Karpas-422 (cell line): Measurements from ENCODE around the gene CCN5. TPM values are rescaled to one million over a fixed set of nuclear protein-coding genes. Genes with fewer than 3 reads are reported as not detected.

Experiments used
- DNase-seq: peaks from one replicate; pipeline ENCODE4 v3.0.0-alpha.2; 2015
- H2AFZ ChIP-seq: fragments of 200-600 bp; sonication (generic); 2 replicates; pipeline ENCODE4 v1.6.1; 2014; ENCODE audit warnings: antibody characterized with exemption, low read length, mixed read lengths
- H3K27ac ChIP-seq: fragments of 200-600 bp; sonication (generic); 2 replicates; pipeline ENCODE4 v1.5.1; 2014; ENCODE audit warnings: mild to moderate bottlenecking, low read length, moderate library complexity
- H3K27me3 ChIP-seq: fragments of 200-600 bp; sonication (generic); 2 replicates; pipeline ENCODE4 v1.6.1; 2014; ENCODE audit warnings: low read length, mixed read lengths
- H3K36me3 ChIP-seq: fragments of 200-600 bp; sonication (generic); 2 replicates; pipeline ENCODE4 v1.6.1; 2014; ENCODE audit warnings: low read length, mixed read lengths; ENCODE audit not compliant: insufficient read depth
- H3K4me1 ChIP-seq: fragments of 200-600 bp; sonication (generic); 2 replicates; pipeline ENCODE4 v1.6.1; 2014; ENCODE audit warnings: mild to moderate bottlenecking, low read length, mixed read lengths
- H3K4me2 ChIP-seq: fragments of 200-600 bp; sonication (generic); 2 replicates; pipeline ENCODE4 v1.6.1; 2014; ENCODE audit warnings: low read length, low read depth, mild to moderate bottlenecking; ENCODE audit not compliant: poor library complexity, severe bottlenecking
- H3K4me3 ChIP-seq: fragments of 200-600 bp; sonication (generic); 2 replicates; pipeline ENCODE4 v1.5.1; 2014; ENCODE audit warnings: mild to moderate bottlenecking, antibody characterized with exemption, low read length, mixed read lengths
- H3K79me2 ChIP-seq: fragments of 200-600 bp; sonication (generic); 2 replicates; pipeline ENCODE4 v1.6.1; 2014; ENCODE audit warnings: mild to moderate bottlenecking, low read length, mixed read lengths
- H3K9ac ChIP-seq: fragments of 200-600 bp; sonication (generic); 2 replicates; pipeline ENCODE4 v1.6.0; 2014; ENCODE audit warnings: low read length
- H3K9me2 ChIP-seq: fragments of 200-600 bp; sonication (generic), shearing (Covaris generic); replicated peaks from 2 replicates; pipeline ENCODE4 v1.6.0; 2014; ENCODE audit warnings: mild to moderate bottlenecking, low read length, moderate library complexity; ENCODE audit not compliant: insufficient read depth
- H3K9me3 ChIP-seq: fragments of 300-700, 200-600 bp; sonication (generic); 2 replicates; pipeline ENCODE4 v1.6.1; 2014; ENCODE audit warnings: low read length, mixed read lengths
- H4K20me1 ChIP-seq: fragments of 200-600 bp; sonication (generic); 2 replicates; pipeline ENCODE4 v1.6.1; 2014; ENCODE audit warnings: mild to moderate bottlenecking, antibody characterized with exemption, low read length, low read depth; ENCODE audit not compliant: insufficient read depth
- total RNA-seq: library from RNA; depleted of rRNA; stranded (reverse); fragments of >200 nt; shearing (Covaris generic); gene quantifications from 2 replicates; pipeline ENCODE4 v1.2.3, GENCODE V29; 2014; ENCODE audit warnings: low replicate concordance

The CCN5 gene
- total RNA-seq, 1 experiment from 2014 or later = not detected

GRCh38 chr20:44746367-44747165 lies 31.4 kb downstream of the CCN5 start:
- H2AFZ ChIP-seq = no peak overlapping the region
- DNase-seq = no peak
- no peak overlapping the region for H3K4me2 ChIP-seq
- H3K9me2 ChIP-seq = no peaks in the 10 kb centered on the region
- no peaks in the 10 kb centered on the region for H3K79me2 ChIP-seq
- H3K4me3 ChIP-seq = no peak overlapping the region
- no peaks in the 10 kb centered on the region for H3K36me3 ChIP-seq
- H3K9ac ChIP-seq = no peak overlapping the region
- H3K27me3 ChIP-seq = no peaks in the 10 kb centered on the region
- no peak overlapping the region for H3K27ac ChIP-seq
- H4K20me1 ChIP-seq = no peaks in the 10 kb centered on the region
- no peaks in the 10 kb centered on the region for H3K4me1 ChIP-seq
- H3K9me3 ChIP-seq = no peaks in the 10 kb centered on the region

- Histone ChIP-seq H3K4me1 (no peaks in the 10 kb centered on the region), H3K79me2 (no peaks in the 10 kb centered on the region), H3K4me3 (no peak overlapping the region), H3K36me3 (no peaks in the 10 kb centered on the region), H4K20me1 (no peaks in the 10 kb centered on the region), H3K9ac (no peak overlapping the region), H2AFZ (peak overlapping the region; percentile 39; the same call in 1 of the 2 replicates), H3K4me2 (no peak overlapping the region), H3K27ac (no peak overlapping the region), H3K9me2 (no peaks in the 10 kb centered on the region), H3K27me3 (no peaks in the 10 kb centered on the region), H3K9me3 (no peaks in the 10 kb centered on the region)
- peak; percentile 88 for DNase-seq
Measured at GRCh38 chr20:44747166-44748004, 32.2 kb downstream of the CCN5 start.

GRCh38 chr20:44748005-44748370 lies 32.8 kb downstream of the CCN5 start:
- no peak overlapping the region for H3K4me3 ChIP-seq
- no peak overlapping the region for H2AFZ ChIP-seq
- no peaks in the 10 kb centered on the region for H4K20me1 ChIP-seq
- no peak for DNase-seq
- H3K27me3 ChIP-seq = no peaks in the 10 kb centered on the region
- H3K9ac ChIP-seq = no peak overlapping the region
- H3K36me3 ChIP-seq = no peaks in the 10 kb centered on the region
- no peaks in the 10 kb centered on the region for H3K79me2 ChIP-seq
- H3K4me2 ChIP-seq = no peak overlapping the region
- H3K9me3 ChIP-seq = no peaks in the 10 kb centered on the region
- no peaks in the 10 kb centered on the region for H3K4me1 ChIP-seq
- no peaks in the 10 kb centered on the region for H3K9me2 ChIP-seq
- H3K27ac ChIP-seq = no peak overlapping the region

GRCh38 chr20:44750081-44750805 lies 35.1 kb downstream of the CCN5 start:
- no peaks in the 10 kb centered on the region for H3K36me3 ChIP-seq
- no peak overlapping the region for H2AFZ ChIP-seq
- no peaks in the 10 kb centered on the region for H3K79me2 ChIP-seq
- H3K4me1 ChIP-seq = no peaks in the 10 kb centered on the region
- no peaks in the 10 kb centered on the region for H4K20me1 ChIP-seq
- no peaks in the 10 kb centered on the region for H3K27me3 ChIP-seq
- H3K9ac ChIP-seq = no peak overlapping the region
- H3K4me2 ChIP-seq = no peak overlapping the region
- no peak overlapping the region for H3K27ac ChIP-seq
- no peak for DNase-seq
- H3K4me3 ChIP-seq = no peak overlapping the region
- no peaks in the 10 kb centered on the region for H3K9me2 ChIP-seq
- H3K9me3 ChIP-seq = no peaks in the 10 kb centered on the region

- Histone ChIP-seq H3K4me2 (no peak overlapping the region), H3K4me1 (no peaks in the 10 kb centered on the region), H3K27ac (no peak overlapping the region)
Measured at GRCh38 chr20:44752099-44752931, 37.1 kb downstream of the CCN5 start.

GRCh38 chr20:44754554-44754953 lies 39.4 kb downstream of the CCN5 start:
- Histone ChIP-seq H4K20me1 (no peaks in the 10 kb centered on the region), H3K9ac (no peak overlapping the region), H3K9me2 (no peaks in the 10 kb centered on the region), H3K4me2 (no peak overlapping the region), H3K27me3 (no peaks in the 10 kb centered on the region), H3K27ac (no peak overlapping the region), H3K4me1 (no peaks in the 10 kb centered on the region), H3K36me3 (no peaks in the 10 kb centered on the region), H3K4me3 (no peak overlapping the region), H2AFZ (no peak overlapping the region), H3K9me3 (no peaks in the 10 kb centered on the region), H3K79me2 (no peaks in the 10 kb centered on the region)
- no peak for DNase-seq

More at GRCh38 chr20:44752099-44752931, 37.1 kb downstream of the CCN5 start:
- Histone ChIP-seq H3K27me3 (no peaks in the 10 kb centered on the region), H2AFZ (no peak overlapping the region), H3K9ac (no peak overlapping the region), H3K9me2 (no peaks in the 10 kb centered on the region), H3K4me3 (no peak overlapping the region), H3K79me2 (no peaks in the 10 kb centered on the region), H3K36me3 (no peaks in the 10 kb centered on the region), H3K9me3 (no peaks in the 10 kb centered on the region), H4K20me1 (no peaks in the 10 kb centered on the region)
- no peak for DNase-seq

- Histone ChIP-seq H4K20me1 (no peaks in the 10 kb centered on the region), H3K9me2 (no peaks in the 10 kb centered on the region), H2AFZ (no peak overlapping the region), H3K9me3 (no peaks in the 10 kb centered on the region), H3K4me1 (no peaks in the 10 kb centered on the region), H3K27ac (no peak overlapping the region), H3K4me2 (no peak overlapping the region), H3K79me2 (no peaks in the 10 kb centered on the region), H3K27me3 (no peaks in the 10 kb centered on the region), H3K9ac (no peak overlapping the region), H3K36me3 (no peaks in the 10 kb centered on the region), H3K4me3 (no peak overlapping the region)
- no peak for DNase-seq
Measured at GRCh38 chr20:44756011-44756688, 41.0 kb downstream of the CCN5 start.
